Erythroblast (primary cell): Measurements from ENCODE around the gene CBFA2T2.

Source experiments
- GATA1 ChIP-seq: IDR thresholded peaks from 2 replicates; pipeline ENCODE4 v1.6.1; 2011; ENCODE audit warnings: low read depth, mild to moderate bottlenecking, control low read depth, low read length, moderate library complexity
- POLR2A ChIP-seq: IDR thresholded peaks from 2 replicates; pipeline ENCODE4 v1.6.1; 2011; ENCODE audit warnings: mild to moderate bottlenecking, low read length

- TF ChIP-seq GATA1 (no peak), POLR2A (no peak)
Observed at GRCh38 chr20:33693741-33694638, 204.1 kb downstream of the CBFA2T2 start.
